SK-N-SH (cell line): Measurements from ENCODE around the gene NGB. TPM values are rescaled to one million over a fixed set of nuclear protein-coding genes. Genes with fewer than 3 reads are reported as not detected.

Source experiments
- polyA plus RNA-seq, 3 experiments: library from polyadenylated mRNA; depleted of rRNA; stranded (reverse); fragments of >200 nt; gene quantifications; 2 replicates each; pipeline ENCODE4 v1.2.3, GENCODE V29; 2012
- small RNA-seq, 7 experiments: library from RNA; depleted of rRNA; stranded (forward); fragments of <200 nt; gene quantifications; one replicate each; pipeline ENCODE3, GENCODE V24; 2012

NGB gene
- polyA plus RNA-seq, 1 of the 3 experiments (the other 2 are of a cell fraction), result not detected

Small RNA genes within 50 kb of the gene (small RNA-seq; reads per million reads assigned to genes)
- gene MIR1260A, result 0 reads per million in 7 experiments

Other genes with a start within 250 kb of the NGB start
- gene IRF2BPL, start 242.5 kb downstream of the NGB start, polyA plus RNA-seq (2012; rRNA removed), result 10.9 and 17.1 TPM in 2 replicates
- gene CIPC, start 172.9 kb downstream of the NGB start, polyA plus RNA-seq (2012; rRNA removed), result 6.5 and 9.6 TPM in 2 replicates
- gene ZDHHC22, start 129.4 kb downstream of the NGB start, polyA plus RNA-seq (2012; rRNA removed), result 0.03 TPM in 1 of 2 replicates, not detected in the other
- 0.25 and 0.52 TPM in 2 replicates for gene TMEM63C, start 89.4 kb downstream of the NGB start, polyA plus RNA-seq (2012; rRNA removed)
- gene POMT2, start 49.7 kb upstream of the NGB start, polyA plus RNA-seq (2012; rRNA removed), result 19.9 and 22.8 TPM in 2 replicates
- 43.1 and 53.7 TPM in 2 replicates for gene GSTZ1, start 49.8 kb upstream of the NGB start, polyA plus RNA-seq (2012; rRNA removed)
- 2.3 and 3.2 TPM in 2 replicates for gene TMED8, start 105.9 kb upstream of the NGB start, polyA plus RNA-seq (2012; rRNA removed)
- gene SAMD15, start 106.2 kb upstream of the NGB start, polyA plus RNA-seq (2012; rRNA removed), result 1.7 and 3.0 TPM in 2 replicates
- 0.21 and 0.37 TPM in 2 replicates for gene NOXRED1, start 152.3 kb upstream of the NGB start, polyA plus RNA-seq (2012; rRNA removed)
- gene VIPAS39, start 186.4 kb upstream of the NGB start, polyA plus RNA-seq (2012; rRNA removed), result 20.8 and 29.2 TPM in 2 replicates
- 366 and 439 TPM in 2 replicates for gene AHSA1, start 186.9 kb upstream of the NGB start, polyA plus RNA-seq (2012; rRNA removed)
- gene ISM2, start 227.6 kb upstream of the NGB start, polyA plus RNA-seq (2012; rRNA removed), result 0.08 and 0.20 TPM in 2 replicates